ENCODE results near the gene CYFIP1.

DNA sequence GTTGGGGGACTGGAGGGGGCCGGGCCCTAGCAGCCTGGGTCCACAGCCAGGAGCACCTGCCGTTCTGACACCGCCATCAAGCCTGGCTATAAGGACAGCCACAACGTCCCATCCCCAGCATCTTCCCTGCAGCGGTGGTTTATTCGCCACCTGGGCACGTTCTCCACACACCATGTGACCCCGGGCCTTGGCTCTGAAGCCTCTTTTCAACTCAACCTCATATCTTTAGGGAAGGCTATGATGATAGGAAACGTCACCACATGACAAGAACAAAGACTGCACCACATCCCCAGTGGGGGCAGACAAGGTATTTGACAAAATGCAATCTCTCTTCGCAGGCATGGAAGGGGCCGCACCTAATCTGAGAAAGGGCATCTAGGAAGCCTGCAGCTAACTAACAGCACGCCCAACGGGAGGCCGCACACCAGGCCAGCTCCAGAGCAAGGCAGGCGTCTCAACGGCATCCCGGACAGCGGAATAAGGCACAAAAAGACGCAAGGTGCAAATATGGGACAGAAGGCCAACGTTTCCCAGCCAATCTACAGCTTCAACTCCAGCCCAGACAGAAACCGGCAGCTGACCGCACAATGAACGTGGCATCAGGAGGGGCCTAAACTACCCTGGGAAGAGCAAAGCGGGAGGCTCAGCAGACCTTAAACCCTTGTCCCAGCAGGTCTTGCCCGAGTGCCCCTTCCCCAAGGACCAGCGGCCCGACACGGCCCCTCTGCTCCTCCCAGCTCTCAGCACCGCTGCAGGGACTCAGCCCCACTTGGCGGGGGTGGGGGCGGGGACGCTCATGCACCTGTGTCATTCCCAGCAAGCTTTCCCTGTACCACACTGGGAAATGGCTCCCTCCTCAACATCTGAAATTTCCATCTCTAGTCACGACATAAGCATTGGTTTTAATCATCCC, 99.8 kb downstream of the CYFIP1 start:
- TF ChIP-seq, protein P1, sequence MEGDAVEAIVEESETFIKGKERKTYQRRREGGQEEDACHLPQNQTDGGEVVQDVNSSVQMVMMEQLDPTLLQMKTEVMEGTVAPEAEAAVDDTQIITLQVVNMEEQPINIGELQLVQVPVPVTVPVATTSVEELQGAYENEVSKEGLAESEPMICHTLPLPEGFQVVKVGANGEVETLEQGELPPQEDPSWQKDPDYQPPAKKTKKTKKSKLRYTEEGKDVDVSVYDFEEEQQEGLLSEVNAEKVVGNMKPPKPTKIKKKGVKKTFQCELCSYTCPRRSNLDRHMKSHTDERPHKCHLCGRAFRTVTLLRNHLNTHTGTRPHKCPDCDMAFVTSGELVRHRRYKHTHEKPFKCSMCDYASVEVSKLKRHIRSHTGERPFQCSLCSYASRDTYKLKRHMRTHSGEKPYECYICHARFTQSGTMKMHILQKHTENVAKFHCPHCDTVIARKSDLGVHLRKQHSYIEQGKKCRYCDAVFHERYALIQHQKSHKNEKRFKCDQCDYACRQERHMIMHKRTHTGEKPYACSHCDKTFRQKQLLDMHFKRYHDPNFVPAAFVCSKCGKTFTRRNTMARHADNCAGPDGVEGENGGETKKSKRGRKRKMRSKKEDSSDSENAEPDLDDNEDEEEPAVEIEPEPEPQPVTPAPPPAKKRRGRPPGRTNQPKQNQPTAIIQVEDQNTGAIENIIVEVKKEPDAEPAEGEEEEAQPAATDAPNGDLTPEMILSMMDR (IDR thresholded peaks at IDR 0.05; ENCODE audit: control extremely low read depth in 1 of 3, insufficient read depth in 1 of 3, low read depth in 1 of 3, low read length in 3 of 3): no peak
- no peak for TF ChIP-seq SP1 (IDR thresholded peaks at IDR 0.05; ENCODE audit: low read depth, low read length)
- no peak for TF ChIP-seq KDM1A (IDR thresholded peaks at IDR 0.05; ENCODE audit: borderline replicate concordance, low read length)
- TF ChIP-seq EP300 (IDR thresholded peaks at IDR 0.05; ENCODE audit: borderline replicate concordance in 1 of 2, low read depth in 2 of 2, low read length in 2 of 2): no peak
- no peak for TF ChIP-seq POLR2A (IDR thresholded peaks at IDR 0.05; ENCODE audit: control extremely low read depth in 1 of 2, low read depth in 2 of 2, low read length in 2 of 2)
- TF ChIP-seq SP2 (IDR thresholded peaks at IDR 0.05; ENCODE audit: low read length): no peak
- TF ChIP-seq TEAD4 (IDR thresholded peaks at IDR 0.05; ENCODE audit: low read depth, low read length): no peak
- TF ChIP-seq, protein P2, sequence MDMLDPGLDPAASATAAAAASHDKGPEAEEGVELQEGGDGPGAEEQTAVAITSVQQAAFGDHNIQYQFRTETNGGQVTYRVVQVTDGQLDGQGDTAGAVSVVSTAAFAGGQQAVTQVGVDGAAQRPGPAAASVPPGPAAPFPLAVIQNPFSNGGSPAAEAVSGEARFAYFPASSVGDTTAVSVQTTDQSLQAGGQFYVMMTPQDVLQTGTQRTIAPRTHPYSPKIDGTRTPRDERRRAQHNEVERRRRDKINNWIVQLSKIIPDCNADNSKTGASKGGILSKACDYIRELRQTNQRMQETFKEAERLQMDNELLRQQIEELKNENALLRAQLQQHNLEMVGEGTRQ (IDR thresholded peaks at IDR 0.05; ENCODE audit: low read length): no peak
- TF ChIP-seq EZH2 (IDR thresholded peaks at IDR 0.05; ENCODE audit: low read depth, low read length, severe bottlenecking): no peak

Data from H1 (cell line).